ENCODE data around the gene ADGRG6.

DNA sequence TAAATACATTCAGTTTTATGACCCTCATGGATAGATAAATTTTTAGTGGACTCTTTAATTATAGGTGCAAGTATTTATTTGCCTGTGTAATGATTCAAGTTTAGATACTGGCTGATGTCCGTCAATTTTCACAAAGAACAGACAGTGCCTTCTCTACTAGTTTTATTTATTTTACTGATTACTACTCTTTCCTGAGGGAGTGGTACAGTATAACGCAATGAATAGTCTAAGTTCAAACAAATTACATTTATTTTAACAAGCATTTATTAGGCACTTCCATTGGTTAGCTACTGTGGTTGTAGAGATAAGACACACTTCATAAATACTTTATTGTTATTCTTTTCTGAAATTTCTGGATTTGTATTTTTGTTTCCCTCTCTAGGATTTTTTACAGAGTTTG, 74.3 kb downstream of the ADGRG6 start:
- TF ChIP-seq, protein P1, sequence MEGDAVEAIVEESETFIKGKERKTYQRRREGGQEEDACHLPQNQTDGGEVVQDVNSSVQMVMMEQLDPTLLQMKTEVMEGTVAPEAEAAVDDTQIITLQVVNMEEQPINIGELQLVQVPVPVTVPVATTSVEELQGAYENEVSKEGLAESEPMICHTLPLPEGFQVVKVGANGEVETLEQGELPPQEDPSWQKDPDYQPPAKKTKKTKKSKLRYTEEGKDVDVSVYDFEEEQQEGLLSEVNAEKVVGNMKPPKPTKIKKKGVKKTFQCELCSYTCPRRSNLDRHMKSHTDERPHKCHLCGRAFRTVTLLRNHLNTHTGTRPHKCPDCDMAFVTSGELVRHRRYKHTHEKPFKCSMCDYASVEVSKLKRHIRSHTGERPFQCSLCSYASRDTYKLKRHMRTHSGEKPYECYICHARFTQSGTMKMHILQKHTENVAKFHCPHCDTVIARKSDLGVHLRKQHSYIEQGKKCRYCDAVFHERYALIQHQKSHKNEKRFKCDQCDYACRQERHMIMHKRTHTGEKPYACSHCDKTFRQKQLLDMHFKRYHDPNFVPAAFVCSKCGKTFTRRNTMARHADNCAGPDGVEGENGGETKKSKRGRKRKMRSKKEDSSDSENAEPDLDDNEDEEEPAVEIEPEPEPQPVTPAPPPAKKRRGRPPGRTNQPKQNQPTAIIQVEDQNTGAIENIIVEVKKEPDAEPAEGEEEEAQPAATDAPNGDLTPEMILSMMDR (IDR thresholded peaks at IDR 0.05 in 4 of 5, conservative IDR thresholded peaks at IDR 0.05 in 1 of 5): no peak
- no peak for TF ChIP-seq POLR2A (IDR thresholded peaks at IDR 0.05)
